Measurements from ENCODE around the gene ADAP2. TPM values are rescaled to one million over a fixed set of nuclear protein-coding genes. Genes with fewer than 3 reads are reported as not detected.

ADAP2 gene
- total RNA-seq, 4 donors from 2014 or later = 17.0 to 64.2 (median 30.8) TPM

DNA sequence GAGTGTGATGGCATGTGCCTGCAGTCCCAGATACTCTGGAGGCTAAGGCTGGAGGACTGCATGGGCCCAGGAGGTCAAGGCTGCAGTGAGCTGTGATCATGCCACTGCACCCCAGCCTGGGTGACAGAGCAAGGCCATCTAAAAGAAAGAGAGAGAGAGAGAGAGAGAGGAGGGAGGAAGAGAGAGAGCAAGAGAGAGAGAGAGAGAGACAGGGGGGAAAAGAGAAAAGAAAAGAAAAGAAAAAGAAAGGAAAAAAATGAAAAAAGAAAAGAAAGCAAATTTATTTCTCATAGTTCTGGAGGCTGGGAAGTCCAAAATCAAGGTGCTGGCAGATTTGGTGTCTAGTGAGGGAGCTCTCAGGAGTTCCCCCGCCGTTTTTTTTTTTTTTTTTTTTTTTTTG lies 82.4 kb downstream of the ADAP2 start:
- Histone ChIP-seq H3K9me3 (no peaks in the 10 kb centered on the region), H3K36me3 (peaks cover 0 to 70% (median 4%) of the 10 kb centered on the region in 3 donors), H3K4me3 (no peak overlapping the region), H3K27ac (no peak overlapping the region), H3K4me1 (no peaks in the 10 kb centered on the region), H3K27me3 (no peaks in the 10 kb centered on the region)
- 94 to 95% methylated on average over 2 of the region's 2 CpGs for WGBS, 2 donors
- no peak for DNase-seq (ENCODE audit: low spot score in 2 of 2)
- TF ChIP-seq POLR2A (IDR thresholded peaks at IDR 0.05) (no peak), EP300 (IDR thresholded peaks at IDR 0.05) (no peak)
- TF ChIP-seq, protein P1, sequence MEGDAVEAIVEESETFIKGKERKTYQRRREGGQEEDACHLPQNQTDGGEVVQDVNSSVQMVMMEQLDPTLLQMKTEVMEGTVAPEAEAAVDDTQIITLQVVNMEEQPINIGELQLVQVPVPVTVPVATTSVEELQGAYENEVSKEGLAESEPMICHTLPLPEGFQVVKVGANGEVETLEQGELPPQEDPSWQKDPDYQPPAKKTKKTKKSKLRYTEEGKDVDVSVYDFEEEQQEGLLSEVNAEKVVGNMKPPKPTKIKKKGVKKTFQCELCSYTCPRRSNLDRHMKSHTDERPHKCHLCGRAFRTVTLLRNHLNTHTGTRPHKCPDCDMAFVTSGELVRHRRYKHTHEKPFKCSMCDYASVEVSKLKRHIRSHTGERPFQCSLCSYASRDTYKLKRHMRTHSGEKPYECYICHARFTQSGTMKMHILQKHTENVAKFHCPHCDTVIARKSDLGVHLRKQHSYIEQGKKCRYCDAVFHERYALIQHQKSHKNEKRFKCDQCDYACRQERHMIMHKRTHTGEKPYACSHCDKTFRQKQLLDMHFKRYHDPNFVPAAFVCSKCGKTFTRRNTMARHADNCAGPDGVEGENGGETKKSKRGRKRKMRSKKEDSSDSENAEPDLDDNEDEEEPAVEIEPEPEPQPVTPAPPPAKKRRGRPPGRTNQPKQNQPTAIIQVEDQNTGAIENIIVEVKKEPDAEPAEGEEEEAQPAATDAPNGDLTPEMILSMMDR (IDR thresholded peaks at IDR 0.05) = no peak

DNA sequence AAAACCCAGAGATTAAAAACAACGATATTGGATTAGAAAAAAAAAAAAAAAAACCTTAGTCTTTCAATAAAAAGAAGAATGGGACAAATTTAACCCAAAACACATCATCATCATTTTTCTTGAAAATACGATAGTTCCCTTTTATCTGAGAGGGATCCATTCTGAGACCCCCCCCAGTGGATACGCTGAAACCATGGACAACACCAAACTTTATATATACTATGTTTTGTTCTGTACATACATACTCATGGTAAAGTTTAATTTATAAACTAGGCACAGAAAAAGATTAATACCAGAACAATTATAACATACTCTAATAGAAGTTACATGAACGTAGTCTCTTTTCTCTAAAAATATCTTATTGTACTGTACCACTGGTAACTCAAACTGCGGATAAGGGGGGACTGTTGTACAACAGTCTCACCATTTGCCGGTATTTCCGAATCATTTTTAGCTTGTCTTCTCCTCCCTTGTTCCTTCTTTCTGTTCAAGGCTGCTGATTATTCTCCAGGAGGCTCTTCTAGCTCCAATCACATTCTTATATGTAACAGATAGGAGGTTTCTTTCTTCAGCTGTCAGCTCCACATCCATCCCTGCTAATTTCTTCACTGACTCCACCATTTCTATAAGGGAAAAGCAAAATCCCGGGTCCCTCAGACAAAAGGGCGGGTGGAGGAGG lies 86.1 kb downstream of the ADAP2 start:
- DNase-seq (ENCODE audit: low spot score in 2 of 2) = no peak
- no peaks in the 10 kb centered on the region for H3K27me3 ChIP-seq
- WGBS, 2 donors = 62 to 66% methylated on average over 9 of the region's 9 CpGs
- H3K4me3 ChIP-seq = peak overlapping the region; percentile 41 to 76 (median 66)
- H3K36me3 ChIP-seq = peaks cover 0 to 33% (median 0%) of the 10 kb centered on the region in 3 donors
- H3K9me3 ChIP-seq = no peaks in the 10 kb centered on the region
- TF ChIP-seq EP300 (IDR thresholded peaks at IDR 0.05) (no peak), POLR2A (IDR thresholded peaks at IDR 0.05) (no peak)
- TF ChIP-seq, protein P1 (IDR thresholded peaks at IDR 0.05) = no peak
- H3K4me1 ChIP-seq = peaks cover 0 to 4% (median 0%) of the 10 kb centered on the region in 4 donors
- peak overlapping the region; percentile 47 to 96 (median 86) for H3K27ac ChIP-seq

DNA sequence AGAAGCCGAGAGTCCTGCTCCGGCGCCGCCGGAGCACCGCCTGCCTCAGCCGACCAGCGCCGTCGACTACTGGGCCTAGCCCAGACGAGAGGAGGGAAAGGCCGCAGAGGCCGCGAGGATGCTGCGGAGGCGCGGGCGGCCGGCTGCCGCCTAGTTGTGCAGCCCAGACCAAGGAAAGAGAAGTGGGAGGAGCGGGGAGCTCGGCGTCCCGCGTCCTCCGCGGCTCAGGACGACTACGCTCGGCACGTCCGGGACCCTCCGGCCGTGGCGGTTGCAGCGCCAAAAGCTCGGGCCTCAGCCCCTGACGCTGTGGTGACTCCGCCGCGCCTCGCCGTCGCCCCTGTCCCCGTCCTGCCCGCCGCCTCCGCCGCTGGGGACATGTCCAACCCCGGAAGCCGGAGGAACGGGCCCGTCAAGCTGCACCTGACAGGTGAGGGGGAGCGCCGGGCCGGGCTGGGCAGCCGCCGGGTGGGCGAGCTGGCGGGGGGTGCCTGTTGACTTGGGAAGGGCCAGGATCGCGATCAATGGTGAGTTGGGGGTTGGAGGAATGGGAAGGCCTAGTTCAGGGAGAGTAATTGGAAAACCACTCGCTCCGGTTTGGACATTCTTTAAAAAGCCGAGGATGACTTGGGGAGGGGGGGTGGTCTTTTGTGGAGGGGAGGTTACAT lies 86.8 kb downstream of the ADAP2 start:
- peak overlapping the region; percentile 41 to 76 (median 66) for H3K4me3 ChIP-seq
- 1% methylated on average over 37 to 64 of the region's 65 CpGs for WGBS, 2 donors
- H3K36me3 ChIP-seq = peaks cover 0 to 27% (median 0%) of the 10 kb centered on the region in 3 donors
- no peaks in the 10 kb centered on the region for H3K27me3 ChIP-seq
- no peaks in the 10 kb centered on the region for H3K9me3 ChIP-seq
- peaks cover 0 to 4% (median 0%) of the 10 kb centered on the region in 4 donors for H3K4me1 ChIP-seq
- TF ChIP-seq EP300 (IDR thresholded peaks at IDR 0.05) (peak in 1 of 2 donors; percentile 35), POLR2A (IDR thresholded peaks at IDR 0.05) (no peak)
- TF ChIP-seq, protein P1 (IDR thresholded peaks at IDR 0.05) = no peak
- H3K27ac ChIP-seq = peak overlapping the region; percentile 47 to 96 (median 86)
- peak in 1 of 2 donors; percentile 26 for DNase-seq (ENCODE audit: low spot score in 2 of 2)

Small RNA genes within 50 kb of the gene (small RNA-seq; reads per million reads assigned to genes)
- gene AC138207.3 = not detected
- not detected for gene RN7SL138P

Other genes with a start within 250 kb of the ADAP2 start
- gene CRLF3, start 97.3 kb upstream of the ADAP2 start, total RNA-seq = 10 to 100 TPM in 3 of 4 donors, 1 to 10 TPM in 1; 9.8 to 15.9 (median 13.2) TPM
- gene ATAD5, start 90.0 kb upstream of the ADAP2 start, total RNA-seq = 1 to 10 TPM; 1.2 to 1.7 (median 1.4) TPM
- 10 to 100 TPM in 3 of 4 donors, 1 to 10 TPM in 1; 9.4 to 21.8 (median 12.4) TPM for gene TEFM, start 15.7 kb upstream of the ADAP2 start, total RNA-seq
- 10 to 100 TPM; 33.3 to 78.3 (median 45.3) TPM for gene RNF135, start 49.1 kb downstream of the ADAP2 start, total RNA-seq
- gene NF1, start 173.0 kb downstream of the ADAP2 start, total RNA-seq = 100 to 1,000 TPM in 1 of 4 donors, 10 to 100 TPM in 3; 66.1 to 107 (median 90.9) TPM